ENCODE measurements around the gene CLPTM1.

Gene CLPTM1

DNA sequence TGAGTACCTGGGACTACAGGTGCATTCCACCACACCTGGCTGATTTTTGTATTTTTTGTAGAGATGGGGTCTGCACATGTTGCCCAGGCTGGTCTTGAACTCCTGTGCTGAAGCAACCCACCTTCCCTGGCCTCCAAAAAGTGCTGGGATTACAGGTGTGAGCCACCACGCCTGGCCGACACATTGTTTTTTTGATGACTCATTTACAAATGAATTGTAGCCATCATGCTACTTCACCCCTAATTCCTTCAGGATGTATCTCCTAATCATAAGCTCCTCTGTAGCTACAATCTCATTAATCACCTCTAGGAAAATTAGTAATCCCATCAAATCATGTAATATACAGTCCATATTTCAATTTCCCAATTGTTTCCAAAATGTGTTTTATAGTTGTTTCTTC is 64.0 kb downstream of the CLPTM1 start:
- no peak for DNase-seq

DNA sequence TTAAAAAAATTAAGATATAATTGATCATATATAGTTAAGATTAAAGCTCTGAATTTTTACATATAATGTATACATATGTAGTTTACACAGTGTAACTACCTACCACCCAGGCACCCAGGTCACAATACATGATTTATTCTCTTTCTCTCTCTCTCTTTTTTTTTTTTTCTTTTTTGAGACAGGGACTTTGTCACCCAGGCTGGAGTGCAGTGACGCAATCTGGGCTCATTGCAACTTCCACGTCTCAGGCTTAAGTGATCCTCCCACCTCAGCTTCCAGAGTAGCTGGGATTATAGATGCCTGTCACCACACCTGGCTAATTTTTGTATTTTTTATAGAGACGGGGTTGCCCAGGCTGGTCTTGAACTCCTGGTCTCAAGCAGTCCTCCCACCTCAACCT is 64.9 kb downstream of the CLPTM1 start:
- DNase-seq, result no peak

DNA sequence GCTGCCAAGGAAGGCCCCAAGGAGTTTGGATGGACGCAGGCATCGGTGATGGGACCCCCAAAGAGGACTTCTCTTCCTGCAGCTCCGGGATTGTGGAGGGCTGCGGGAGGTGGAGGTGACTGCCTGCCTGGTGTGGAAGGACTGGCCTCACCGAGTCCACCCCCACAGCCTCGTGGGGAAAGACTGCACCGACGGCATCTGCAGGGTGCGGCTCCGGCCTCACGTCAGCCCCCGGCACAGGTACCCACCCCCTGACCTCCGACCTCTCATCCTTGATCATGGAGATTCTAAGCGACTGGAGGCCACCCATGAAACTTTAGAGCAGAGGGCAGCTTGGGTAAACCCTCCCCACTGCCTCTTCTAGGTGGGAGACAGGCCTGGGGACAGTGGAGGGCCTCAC is 66.8 kb downstream of the CLPTM1 start:
- DNase-seq, result no peak

DNA sequence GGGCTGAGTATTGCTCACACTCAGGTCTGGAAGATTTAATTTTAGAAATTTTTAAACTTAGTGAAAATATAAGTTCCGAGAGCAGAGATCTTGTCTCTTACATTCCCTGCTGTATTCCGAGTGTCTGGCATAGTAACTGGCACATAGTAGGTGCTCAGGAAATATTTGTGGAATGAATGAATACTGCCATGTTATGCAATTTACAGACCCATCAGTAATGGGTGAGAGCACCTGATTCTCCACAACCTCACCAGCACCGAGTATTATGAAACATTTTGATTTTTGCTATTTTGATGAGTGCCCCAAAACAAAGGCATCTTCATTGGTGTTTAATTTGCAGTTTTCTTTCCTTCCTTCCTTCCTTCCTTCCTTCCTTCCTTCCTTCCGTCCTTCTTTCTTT is 67.9 kb downstream of the CLPTM1 start:
- no peak for DNase-seq

DNA sequence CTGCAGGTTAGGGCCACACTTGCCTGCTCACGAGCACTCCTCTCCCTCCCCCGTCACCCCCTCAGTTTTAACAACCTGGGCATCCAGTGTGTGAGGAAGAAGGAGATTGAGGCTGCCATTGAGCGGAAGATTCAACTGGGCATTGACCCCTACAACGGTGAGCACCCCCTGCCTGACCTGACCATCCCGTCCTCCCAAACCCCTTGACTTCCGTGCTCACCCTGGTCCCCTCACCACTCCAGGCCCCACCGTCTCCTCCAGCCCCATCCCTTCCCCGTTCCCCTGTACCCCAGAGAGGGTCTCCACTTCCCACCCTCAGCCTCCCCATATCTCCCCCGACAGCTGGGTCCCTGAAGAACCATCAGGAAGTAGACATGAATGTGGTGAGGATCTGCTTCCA is 70.1 kb downstream of the CLPTM1 start:
- no peak for DNase-seq

DNA sequence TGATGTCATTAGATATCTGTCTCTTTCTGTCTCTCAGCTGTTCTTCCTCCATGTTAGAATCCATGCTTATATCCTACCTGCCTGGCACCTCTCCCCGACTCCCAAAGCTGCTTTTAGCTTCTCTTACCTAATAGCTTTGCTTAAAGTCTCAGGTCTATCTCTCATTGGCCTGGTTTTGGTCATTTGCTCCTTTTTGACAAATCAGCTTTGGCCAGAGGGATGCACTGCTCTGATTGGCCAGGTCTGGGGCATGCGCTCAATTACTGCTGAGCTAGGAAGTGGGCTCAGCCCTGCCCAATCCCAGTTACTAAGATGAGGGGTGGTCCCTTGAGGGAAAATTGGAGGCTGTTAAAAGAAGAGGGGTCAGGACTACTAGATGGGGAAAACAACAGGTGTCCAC is 72.2 kb downstream of the CLPTM1 start:
- no peak for DNase-seq

DNA sequence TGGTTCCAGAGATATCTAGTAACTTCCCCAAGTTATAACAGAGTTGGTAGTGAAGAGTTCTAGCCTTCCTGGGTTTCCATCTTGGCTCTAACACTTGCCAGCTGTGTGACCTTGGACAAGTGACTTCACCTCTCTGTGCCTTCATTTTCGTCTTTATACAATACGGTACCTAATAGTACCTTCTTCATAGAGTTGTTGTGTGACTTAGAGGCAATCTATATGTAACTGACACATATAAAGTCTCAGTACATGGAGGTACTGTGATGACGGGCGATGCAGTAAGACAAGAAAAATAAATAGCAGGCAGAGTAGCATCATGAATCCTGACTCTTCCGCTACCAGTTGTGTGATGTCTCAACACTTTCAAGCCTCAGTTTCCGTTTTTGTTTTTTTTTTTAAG is 75.6 kb downstream of the CLPTM1 start:
- no peak for DNase-seq

DNA sequence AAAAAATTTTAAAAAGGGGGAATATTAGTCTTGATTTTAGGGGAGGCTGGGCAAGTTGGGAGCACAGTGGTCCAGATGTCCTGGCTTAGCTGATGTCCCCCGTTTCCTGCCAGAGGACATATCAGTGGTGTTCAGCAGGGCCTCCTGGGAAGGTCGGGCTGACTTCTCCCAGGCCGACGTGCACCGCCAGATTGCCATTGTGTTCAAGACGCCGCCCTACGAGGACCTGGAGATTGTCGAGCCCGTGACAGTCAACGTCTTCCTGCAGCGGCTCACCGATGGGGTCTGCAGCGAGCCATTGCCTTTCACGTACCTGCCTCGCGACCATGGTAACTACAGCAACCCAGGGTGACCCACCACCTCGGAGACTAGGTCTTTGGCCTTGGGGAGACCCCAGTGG is 77.2 kb downstream of the CLPTM1 start:
- no peak for DNase-seq

DNA sequence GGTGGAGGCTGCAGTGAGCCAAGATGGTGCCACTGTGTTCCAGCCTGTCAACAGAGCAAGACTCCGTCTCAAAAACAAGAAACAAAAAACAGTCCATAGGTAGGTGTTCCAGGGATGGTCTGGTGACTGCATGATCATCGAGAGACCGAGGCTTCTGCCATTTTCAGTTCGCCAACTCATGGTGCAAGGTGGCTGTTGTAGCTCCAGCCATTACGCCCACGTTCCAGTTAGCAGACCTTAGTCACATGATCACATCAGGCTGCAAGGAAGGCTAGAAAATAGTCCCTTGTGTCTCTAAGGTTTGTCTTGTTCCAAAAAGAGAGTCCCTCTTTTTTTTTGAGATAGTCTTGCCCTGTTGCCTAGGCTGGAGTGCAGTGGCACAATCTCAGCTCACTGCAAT is 80.6 kb downstream of the CLPTM1 start:
- DNase-seq, result no peak

DNA sequence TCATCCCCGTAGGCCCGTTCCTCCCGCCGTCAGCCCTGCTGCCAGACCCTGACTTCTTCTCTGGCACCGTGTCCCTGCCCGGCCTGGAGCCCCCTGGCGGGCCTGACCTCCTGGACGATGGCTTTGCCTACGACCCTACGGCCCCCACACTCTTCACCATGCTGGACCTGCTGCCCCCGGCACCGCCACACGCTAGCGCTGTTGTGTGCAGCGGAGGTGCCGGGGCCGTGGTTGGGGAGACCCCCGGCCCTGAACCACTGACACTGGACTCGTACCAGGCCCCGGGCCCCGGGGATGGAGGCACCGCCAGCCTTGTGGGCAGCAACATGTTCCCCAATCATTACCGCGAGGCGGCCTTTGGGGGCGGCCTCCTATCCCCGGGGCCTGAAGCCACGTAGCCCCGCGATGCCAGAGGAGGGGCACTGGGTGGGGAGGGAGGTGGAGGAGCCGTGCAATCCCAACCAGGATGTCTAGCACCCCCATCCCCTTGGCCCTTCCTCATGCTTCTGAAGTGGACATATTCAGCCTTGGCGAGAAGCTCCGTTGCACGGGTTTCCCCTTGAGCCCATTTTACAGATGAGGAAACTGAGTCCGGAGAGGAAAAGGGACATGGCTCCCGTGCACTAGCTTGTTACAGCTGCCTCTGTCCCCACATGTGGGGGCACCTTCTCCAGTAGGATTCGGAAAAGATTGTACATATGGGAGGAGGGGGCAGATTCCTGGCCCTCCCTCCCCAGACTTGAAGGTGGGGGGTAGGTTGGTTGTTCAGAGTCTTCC is 82.4 kb downstream of the CLPTM1 start:
- no peak for DNase-seq

DNA sequence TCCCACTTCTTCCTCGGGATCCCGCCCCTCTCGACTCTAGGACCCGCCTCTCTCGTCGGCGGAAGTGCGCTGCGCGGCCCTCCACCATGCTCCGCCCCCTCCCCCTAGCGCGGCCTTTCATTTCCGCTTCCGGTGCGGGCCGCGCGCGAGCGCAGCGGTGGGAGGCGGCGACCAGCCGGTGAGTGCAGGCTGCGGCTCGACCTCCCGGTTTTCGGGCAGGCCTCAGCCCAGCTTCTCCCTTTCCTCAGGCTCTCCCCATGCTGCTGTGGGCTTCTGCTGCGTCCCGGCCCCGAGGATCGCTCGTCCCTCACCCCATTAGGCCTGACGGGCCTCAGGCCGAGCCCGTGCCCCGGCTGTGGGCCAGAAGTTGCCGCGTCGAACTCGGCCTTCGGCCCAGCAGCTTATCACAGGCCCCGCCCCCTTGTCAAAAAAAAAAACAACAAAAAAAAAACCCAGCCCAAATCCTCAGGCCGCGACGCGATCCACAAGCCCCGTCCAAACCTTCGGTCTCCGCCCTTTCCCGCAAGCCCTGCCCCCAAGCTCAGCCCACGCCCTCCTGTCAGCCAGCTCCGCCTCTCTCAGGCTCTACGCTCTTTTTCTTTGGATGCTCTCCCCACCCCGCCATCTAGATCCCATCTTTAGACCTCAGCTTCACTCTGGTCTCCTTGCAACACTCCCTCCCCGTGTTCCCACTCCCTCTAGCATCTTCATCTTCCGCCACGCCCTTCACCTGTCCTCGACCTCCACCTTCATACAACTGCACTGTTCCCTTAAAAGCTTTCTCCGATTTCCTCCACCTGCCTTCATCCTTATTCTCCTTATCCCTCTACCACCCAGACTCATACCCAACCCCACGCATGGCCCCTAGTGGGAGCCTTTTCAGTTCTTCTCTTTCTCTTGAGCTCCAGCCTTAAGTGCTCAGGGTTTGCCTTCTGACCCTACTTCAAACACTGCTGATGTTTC is 84.0 kb downstream of the CLPTM1 start, which contains the start of gene CLASRP:
Gene CLASRP (plus strand): TSS at position 115 of the 963 bp plus-strand sequence. CDS start 1,168 bp downstream, outside the sequence.
- DNase-seq, result peak; percentile 84

DNA sequence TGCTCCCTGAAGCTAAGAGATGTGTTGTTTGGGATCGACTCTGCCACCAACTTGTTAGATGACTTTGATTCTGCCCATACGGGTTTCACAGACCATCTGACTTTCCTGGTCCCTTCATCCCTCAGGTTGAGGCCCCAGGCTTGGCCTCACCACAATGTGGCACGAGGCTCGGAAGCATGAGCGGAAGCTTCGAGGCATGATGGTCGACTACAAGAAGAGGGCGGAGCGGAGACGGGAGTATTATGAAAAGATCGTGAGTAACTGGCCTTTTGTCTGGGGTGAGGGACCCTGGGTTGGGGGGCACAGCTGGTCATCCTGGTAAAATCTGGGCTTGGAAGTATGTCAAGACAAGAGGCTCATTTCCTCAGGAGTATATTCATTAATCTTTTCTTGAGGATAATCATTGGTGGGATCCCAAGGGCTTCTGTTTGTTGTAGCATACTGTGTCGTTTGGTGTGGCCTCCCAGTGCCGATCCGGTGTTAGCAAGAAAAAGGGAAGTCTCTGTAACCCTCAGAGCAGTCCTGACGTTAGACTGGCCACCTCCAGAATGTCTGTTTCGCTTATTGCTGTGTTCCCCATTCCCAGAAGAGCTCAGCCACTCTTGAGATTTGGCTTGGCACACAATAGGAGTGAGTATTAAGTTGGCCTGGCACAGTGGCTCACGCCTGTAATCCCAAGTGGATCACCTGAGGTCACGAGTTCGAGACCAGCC is 85.0 kb downstream of the CLPTM1 start:
- DNase-seq, result no peak

DNA sequence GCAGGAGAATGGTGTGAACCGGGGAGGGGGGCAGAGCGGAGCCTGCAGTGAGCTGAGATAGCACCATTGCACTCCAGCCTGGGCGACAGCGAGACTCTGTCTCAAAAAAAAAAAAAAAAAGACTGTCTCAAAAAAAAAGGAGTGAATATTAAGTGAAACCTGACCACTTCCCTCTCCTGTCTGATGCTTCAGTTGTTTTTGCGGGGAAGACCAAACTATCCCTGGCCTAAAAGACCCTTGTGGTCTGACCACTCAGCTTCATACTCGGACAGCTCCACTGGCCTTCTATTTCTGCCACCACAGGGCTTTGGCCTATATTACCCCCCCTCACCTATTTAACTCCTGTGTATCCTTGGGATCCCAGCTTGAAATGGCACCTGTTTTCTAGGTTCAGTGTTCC is 85.9 kb downstream of the CLPTM1 start:
- no peak for DNase-seq

Measured in activated effector memory CD4-positive, alpha-beta T cell treated with Interleukin-2 at 50 U/mL for 16 hours (primary cell).